Large intestine (tissue), 3 donors: ENCODE results near the gene AKNA. TPM values are rescaled to one million over a fixed set of nuclear protein-coding genes. Genes with fewer than 3 reads are reported as not detected.
A peak's percentile ranks its signal among the peaks of the same experiment; 100 is the strongest.
"Not testable (repeated sequence)": the region's sequence is repeated elsewhere in the genome, so short reads cannot be mapped to it uniquely, and the experiment has no call there.

ENCODE experiments used
- DNase-seq, 2 donors: peaks; one replicate each; pipeline versions ENCODE4 v3.0.0 to v3.0.0-alpha.2; 2013
- H3K27ac ChIP-seq: one replicate; pipeline ENCODE4 v1.5.1; 2013; ENCODE audit warnings: low read length
- H3K27me3 ChIP-seq: 2 replicates; pipeline ENCODE4 v1.6.1; 2013; ENCODE audit warnings: low read length; ENCODE audit not compliant: control insufficient read depth, insufficient read depth
- H3K36me3 ChIP-seq: 2 replicates; pipeline ENCODE4 v1.6.1; 2013; ENCODE audit warnings: low read length; ENCODE audit not compliant: control insufficient read depth, insufficient read depth
- H3K4me1 ChIP-seq: one replicate; pipeline ENCODE4 v1.6.1; 2013; ENCODE audit warnings: low read length; ENCODE audit not compliant: control insufficient read depth, insufficient read depth
- H3K4me3 ChIP-seq: one replicate; pipeline ENCODE4 v1.5.1; 2013; ENCODE audit warnings: low read length
- H3K9me3 ChIP-seq: one replicate; pipeline ENCODE4 v1.6.1; 2013; ENCODE audit warnings: mild to moderate bottlenecking, low read depth, low read length, moderate library complexity; ENCODE audit not compliant: control insufficient read depth
- WGBS: methylation state at CpG from one replicate; pipeline ENCODE4 v1.1.5; 2013; ENCODE audit warnings: low lambda C conversion rate; ENCODE audit not compliant: insufficient coverage; 5-methylcytosine and 5-hydroxymethylcytosine counted together
- polyA plus RNA-seq: library from polyadenylated mRNA; unstranded; fragments of 120-200 nt; gene quantifications from one replicate; pipeline ENCODE4 v1.2.1, GENCODE V29; 2013

Gene AKNA
- polyA plus RNA-seq, 1 donor = 12.0 TPM

DNA sequence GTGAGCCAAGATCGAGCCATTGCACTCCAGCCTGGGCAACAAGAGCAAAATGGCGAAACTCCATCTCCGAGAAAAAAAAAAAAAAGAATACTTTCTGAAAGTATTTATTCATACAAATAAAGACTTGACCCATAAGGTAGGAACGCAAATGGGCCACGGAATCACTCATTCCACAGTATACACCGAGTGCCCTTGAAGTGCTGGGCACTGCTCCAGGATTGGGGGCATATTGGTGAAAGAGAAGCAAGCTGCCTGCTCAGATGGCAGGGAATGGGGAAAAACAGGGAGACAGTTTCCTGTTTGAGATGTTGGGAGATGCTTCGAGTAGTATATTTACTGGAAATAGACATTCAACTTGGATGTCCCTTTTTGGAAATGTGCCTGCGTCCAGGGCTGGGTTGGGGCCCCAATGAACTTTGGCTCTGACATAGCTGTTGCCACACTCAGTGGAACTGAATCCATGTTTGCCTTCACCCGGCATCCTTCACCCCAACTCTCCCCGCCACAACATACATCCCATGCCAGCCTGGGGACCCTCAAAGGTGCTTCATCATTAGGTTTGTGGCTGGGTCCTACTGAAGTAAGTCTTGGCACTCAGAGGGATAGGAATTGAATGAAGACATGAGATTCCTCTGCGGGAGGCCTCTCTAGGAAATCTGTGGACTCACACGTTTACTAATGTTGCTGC, 58.7 kb downstream of the AKNA start:
- H3K36me3 ChIP-seq, H3K9me3 ChIP-seq, H3K27ac ChIP-seq, H3K4me1 ChIP-seq, DNase-seq, H3K4me3 ChIP-seq, H3K27me3 ChIP-seq: not testable (repeated sequence)
- WGBS = no CpG with 5 or more reads among the region's 12 CpGs

DNA sequence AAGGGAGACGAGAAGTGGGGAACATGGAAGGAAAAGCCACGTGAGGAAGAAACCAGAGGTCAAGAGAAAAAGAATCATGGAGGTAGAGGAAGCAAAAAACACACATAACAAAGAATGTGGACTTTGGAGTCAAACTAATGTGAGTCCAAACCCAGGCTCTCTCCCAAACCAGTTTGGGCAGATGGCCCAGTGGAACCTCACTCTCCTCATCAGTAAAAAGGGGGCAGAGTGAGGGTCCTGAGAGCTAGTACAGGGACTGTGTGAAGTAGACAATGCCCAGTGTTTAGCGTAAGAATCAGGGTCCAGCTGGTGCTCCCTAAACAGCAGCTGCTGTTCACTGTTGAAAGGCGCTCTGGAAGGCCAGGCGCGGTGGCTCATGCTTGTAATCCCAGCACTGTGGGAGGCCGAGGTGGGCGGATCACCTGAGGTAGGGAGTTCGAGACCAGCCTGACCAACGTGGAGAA, 59.4 kb downstream of the AKNA start:
- not testable (repeated sequence) for H3K36me3 ChIP-seq, H3K27me3 ChIP-seq, H3K27ac ChIP-seq, H3K4me1 ChIP-seq, H3K4me3 ChIP-seq, H3K9me3 ChIP-seq
- peak in 1 of 2 donors; percentile 31 for DNase-seq
- 37% methylated on average over 2 of the region's 10 CpGs for WGBS

DNA sequence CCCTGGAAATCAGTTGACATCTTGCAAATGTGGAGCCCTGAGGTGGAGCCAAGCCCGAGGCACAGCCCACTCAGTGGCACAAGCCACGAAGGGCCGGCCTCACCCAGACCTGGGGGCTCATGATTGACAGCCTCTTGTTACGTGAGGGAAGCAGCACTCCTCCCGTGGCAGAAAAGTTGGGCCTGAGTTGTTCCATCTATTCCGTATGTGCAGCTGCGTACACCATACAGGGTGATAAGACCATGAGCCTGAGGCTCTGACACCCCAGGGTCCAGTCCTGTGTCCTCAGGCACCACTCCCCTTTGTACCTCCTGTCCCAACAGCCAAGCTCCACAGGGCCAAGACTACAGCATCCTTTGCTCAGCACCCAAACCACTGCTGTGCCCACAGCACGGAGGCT, 60.0 kb downstream of the AKNA start:
- no peaks in the 10 kb centered on the region for H3K9me3 ChIP-seq
- DNase-seq = no peak
- no peak overlapping the region for H3K4me3 ChIP-seq
- H3K27ac ChIP-seq = no peak overlapping the region
- H3K4me1 ChIP-seq = no peaks in the 10 kb centered on the region
- no peaks in the 10 kb centered on the region for H3K36me3 ChIP-seq
- no CpG with 5 or more reads among the region's 8 CpGs for WGBS
- no peaks in the 10 kb centered on the region for H3K27me3 ChIP-seq

DNA sequence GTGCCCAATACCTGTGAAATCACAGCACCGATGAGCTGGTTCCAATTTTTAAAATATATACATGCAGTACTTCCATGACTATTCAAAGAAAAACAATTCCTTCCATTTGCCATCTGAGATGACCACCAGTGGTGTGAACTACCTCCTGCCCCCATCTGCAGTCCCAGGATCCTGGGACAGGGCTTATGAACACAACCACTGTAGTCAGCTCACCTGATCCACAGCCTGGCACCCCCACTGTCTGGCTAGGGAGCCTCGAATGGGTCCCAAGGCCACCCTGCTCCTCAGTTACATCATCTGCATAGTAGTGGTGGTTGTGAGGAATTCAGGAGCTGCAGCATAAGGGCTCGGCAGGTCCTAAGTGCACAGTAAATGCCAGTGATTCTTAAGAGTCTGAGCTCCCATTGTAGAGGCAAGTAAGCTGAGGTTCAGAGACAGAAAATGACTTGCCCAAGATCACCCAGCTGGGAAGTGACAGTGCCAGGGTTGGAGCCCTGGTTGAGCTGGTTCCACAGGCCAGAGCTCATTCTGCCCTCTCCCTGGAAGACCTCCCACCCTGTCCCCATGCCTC, 62.0 kb downstream of the AKNA start:
- not testable (repeated sequence) for DNase-seq, H3K4me3 ChIP-seq, H3K27ac ChIP-seq, H3K9me3 ChIP-seq, H3K27me3 ChIP-seq, H3K4me1 ChIP-seq, H3K36me3 ChIP-seq
- WGBS = no CpG with 5 or more reads among the region's 3 CpGs

DNA sequence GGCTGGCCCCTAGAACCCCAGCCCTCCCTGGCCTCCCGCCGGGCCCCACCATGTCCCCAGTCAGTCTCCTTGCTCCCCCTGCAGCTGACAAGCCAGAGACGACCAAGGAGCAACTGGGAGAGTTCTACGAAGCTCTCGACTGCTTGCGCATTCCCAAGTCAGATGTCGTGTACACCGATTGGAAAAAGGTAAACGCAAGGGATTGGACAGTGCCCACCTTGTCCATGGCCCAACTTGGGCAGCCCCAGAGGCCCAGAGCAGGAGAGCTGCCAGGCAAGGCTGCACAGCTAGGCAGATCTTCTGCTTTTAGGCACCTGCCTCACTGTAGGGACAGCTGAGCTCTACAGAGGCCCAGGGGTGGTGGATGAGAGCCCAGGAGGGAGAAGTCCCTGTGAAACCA, 62.8 kb downstream of the AKNA start:
- not testable (repeated sequence) for DNase-seq, H3K27ac ChIP-seq, H3K9me3 ChIP-seq, H3K36me3 ChIP-seq, H3K4me3 ChIP-seq, H3K4me1 ChIP-seq, H3K27me3 ChIP-seq
- no CpG with 5 or more reads among the region's 9 CpGs for WGBS

DNA sequence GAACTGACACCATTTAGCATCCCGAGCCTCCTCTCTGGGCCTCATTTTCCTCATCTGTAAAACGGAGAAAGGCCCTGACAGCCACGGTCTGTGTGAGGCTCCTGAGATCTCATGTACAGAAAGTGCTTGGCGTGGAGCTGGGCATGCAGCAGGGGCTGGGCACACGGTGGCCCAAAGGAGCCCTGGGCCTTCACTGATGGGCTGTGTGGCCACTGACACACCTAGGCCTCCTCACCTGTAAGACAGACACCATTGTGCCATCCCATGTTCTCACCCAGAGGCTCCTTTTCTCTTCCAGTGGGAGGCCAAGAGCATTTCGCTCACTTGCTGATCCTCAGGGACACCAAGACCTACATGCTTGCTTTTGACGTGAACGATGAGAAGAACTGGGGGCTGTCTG, 63.3 kb downstream of the AKNA start:
- no peak overlapping the region for H3K27ac ChIP-seq
- DNase-seq = no peak
- H3K27me3 ChIP-seq = no peaks in the 10 kb centered on the region
- H3K4me1 ChIP-seq = peaks cover 2% of the 10 kb centered on the region
- no peak overlapping the region for H3K4me3 ChIP-seq
- H3K36me3 ChIP-seq = no peaks in the 10 kb centered on the region
- whole genome bisulfite sequencing = no CpG with 5 or more reads among the region's 8 CpGs
- no peaks in the 10 kb centered on the region for H3K9me3 ChIP-seq

DNA sequence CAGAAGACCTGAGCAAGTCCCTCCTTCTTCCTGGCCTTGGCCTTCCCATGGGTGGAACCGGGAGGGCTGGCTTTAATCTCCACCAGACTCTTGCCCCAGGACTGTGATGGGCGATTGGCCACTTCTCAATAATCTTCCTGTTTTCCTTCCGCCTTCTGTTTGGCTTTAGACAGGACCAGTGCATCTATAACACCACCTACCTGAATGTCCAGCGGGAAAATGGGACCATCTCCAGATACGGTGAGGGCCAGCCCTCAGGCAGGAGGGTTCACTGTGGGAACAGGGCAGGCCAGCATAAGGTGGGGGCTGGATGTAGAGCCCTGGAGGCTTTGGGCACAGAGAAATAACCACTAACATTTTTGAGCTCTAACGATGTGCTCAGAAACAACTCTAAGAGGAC, 63.9 kb downstream of the AKNA start:
- not testable (repeated sequence) for H3K4me3 ChIP-seq, H3K4me1 ChIP-seq, H3K27ac ChIP-seq, DNase-seq, H3K27me3 ChIP-seq, H3K36me3 ChIP-seq, H3K9me3 ChIP-seq
- no CpG with 5 or more reads among the region's 6 CpGs for WGBS

DNA sequence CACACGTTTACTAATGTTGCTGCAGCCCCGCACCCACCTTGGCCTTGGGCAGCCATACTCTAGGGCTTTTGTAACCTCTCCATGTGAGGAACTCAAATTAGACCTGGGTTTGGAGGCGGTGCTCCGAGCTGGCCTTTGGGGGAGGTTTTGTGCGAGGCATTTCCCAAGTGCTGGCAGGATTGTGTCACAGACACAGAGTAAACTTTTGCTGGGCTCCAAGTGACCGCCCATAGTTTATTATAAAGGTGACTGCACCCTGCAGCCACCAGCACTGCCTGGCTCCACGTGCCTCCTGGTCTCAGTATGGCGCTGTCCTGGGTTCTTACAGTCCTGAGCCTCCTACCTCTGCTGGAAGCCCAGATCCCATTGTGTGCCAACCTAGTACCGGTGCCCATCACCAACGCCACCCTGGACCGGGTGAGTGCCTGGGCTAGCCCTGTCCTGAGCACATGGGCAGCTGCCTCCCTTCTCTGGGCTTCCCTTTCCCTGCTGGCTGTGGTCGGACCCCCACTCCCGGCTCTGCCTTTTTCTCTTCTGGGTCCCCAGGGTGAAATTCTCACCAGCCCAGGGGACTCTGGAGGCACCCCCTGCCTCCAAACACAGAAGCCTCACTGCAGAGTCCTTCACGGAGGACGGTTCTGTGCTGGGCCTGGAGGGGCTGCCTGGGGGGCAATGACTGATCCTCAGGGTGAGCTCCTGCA, 64.8 kb downstream of the AKNA start, which contains the start of gene ORM1:
Gene ORM1 (plus strand): TSS at position 268 of the 701 bp plus-strand sequence. CDS start 36 bp downstream, at position 304.
- no CpG with 5 or more reads among the region's 15 CpGs for WGBS
- H3K36me3 ChIP-seq, H3K9me3 ChIP-seq, H3K27ac ChIP-seq, H3K27me3 ChIP-seq, DNase-seq, H3K4me1 ChIP-seq, H3K4me3 ChIP-seq: not testable (repeated sequence)

DNA sequence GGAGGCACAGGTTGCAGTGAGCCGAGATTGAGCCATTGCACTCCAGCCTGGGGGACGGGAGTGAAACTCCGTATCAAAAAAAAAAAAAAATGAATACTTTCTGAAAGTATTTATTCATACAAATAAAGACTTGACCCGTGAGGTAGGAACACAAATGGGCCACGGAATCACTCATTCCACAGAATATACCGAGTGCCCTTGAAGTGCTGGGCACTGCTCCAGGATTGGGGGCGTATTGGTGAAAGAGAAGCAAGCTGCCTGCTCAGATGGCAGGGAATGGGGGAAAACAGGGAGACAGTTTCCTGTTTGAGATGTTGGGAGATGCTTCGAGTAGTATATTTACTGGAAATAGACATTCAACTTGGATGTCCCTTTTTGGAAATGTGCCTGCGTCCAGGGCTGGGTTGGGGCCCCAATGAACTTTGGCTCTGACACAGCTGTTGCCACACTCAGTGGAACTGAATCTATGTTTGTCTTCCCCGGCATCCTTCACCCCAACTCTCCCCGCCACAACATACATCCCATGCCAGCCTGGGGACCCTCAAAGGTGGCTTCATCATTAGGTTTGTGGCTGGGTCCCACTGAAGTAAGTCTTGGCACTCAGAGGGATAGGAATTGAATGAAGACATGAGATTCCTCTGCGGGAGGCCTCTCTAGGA, 65.5 kb downstream of the AKNA start:
- not testable (repeated sequence) for H3K9me3 ChIP-seq, H3K4me3 ChIP-seq, DNase-seq, H3K4me1 ChIP-seq, H3K27me3 ChIP-seq, H3K27ac ChIP-seq, H3K36me3 ChIP-seq
- no CpG with 5 or more reads among the region's 12 CpGs for WGBS

DNA sequence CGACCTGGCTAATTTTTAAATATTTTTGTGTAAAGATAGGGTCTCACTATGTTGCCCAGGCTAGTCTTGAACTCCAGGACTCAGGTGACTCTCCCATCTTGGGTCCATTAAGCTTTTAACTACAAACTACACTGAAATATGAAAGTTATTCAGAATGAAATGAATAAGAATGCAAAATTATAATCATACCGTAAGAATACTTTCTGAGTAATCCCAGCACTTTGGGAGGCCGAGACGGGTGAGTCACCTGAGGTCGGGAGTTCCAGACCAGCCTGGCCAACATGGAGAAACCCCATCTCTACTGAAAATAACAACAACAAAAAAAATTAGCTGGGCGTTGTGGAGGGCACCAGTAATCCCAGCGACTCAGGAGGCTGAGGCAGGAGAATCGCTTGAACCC, 66.0 kb downstream of the AKNA start:
- H3K4me3 ChIP-seq = no peak overlapping the region
- H3K9me3 ChIP-seq = no peaks in the 10 kb centered on the region
- H3K36me3 ChIP-seq = no peaks in the 10 kb centered on the region
- H3K4me1 ChIP-seq = peaks cover 2% of the 10 kb centered on the region
- no CpG with 5 or more reads among the region's 8 CpGs for WGBS
- DNase-seq = no peak
- H3K27me3 ChIP-seq = no peaks in the 10 kb centered on the region
- no peak overlapping the region for H3K27ac ChIP-seq
